Testis (tissue), 2 donors: ENCODE measurements around the gene SPDYE5.

Experiments
- CTCF ChIP-seq, 3 experiments: fragments of 450-650 bp in 2 of 3; fragments of 200-600 bp in 1 of 3; sonication (generic) in 1 of 3; IDR thresholded peaks; one replicate each; pipeline ENCODE4 v1.5.1; 2016 to 2019; ENCODE audit warnings: antibody characterized with exemption in 3 of 3, mild to moderate bottlenecking in 2 of 3, moderate library complexity in 1 of 3
- POLR2A ChIP-seq: fragments of 450-650 bp; IDR thresholded peaks from one replicate; pipeline ENCODE4 v1.6.1; 2017; ENCODE audit warnings: antibody characterized with exemption, mild to moderate bottlenecking, moderate library complexity

DNA sequence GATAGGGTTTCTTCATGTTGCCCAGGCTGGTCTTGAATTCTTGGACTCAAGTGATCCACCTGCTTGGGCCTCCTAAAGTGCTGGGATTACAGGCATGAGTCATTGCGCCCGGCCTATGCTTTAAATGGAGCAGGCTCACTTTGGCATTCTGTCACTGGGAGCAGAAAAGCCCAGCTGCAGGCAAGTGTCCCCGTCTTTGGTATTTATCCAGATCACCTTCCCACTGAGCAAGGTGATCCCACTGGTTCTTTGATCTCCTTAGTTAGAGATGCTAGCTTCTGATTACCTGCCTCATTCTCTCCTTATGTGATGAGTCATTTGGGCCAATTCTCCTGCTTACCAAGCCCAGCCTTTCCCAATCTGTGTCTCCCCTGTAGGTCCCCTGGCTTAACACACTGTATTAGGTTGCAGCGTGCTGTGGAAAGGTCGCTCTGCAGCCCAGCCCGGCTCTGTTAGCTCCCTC, 39.3 kb downstream of the SPDYE5 start:
- TF ChIP-seq POLR2A (no peak), CTCF (IDR thresholded peaks at IDR 0.05) (no peak)
